Activated naive CD4-positive, alpha-beta T cell treated with anti-CD3 and anti-CD28 coated beads, Interleukin-2, amount 10 ng/mL, durations not matched to agents 7 days and 5 days (primary cell): Measurements from ENCODE around the gene PCOLCE2.

Source experiments
- CTCF ChIA-PET: fragments of 350-600 bp; sonication (Branson Sonifier 250); formaldehyde crosslinking; loops from one replicate; lab custom pipeline; 2021; ENCODE audit warnings: antibody characterized with exemption; lab: Charles Lee
- DNase-seq: peaks from one replicate; pipeline ENCODE4 v3.0.0-alpha.2; 2020
- H3K27ac Mint-ChIP-seq: one replicate; pipeline ENCODE4 v1.8.0; 2021; ENCODE audit warnings: mild to moderate bottlenecking, moderate library complexity, mixed read lengths
- H3K27me3 Mint-ChIP-seq: one replicate; pipeline ENCODE4 v1.8.0; 2021; ENCODE audit warnings: mild to moderate bottlenecking, mixed read lengths
- H3K36me3 Mint-ChIP-seq: one replicate; pipeline ENCODE4 v1.8.0; 2021; ENCODE audit warnings: mixed read lengths
- H3K4me1 Mint-ChIP-seq: one replicate; pipeline ENCODE4 v1.8.0; 2021; ENCODE audit warnings: mixed read lengths
- H3K4me3 Mint-ChIP-seq: one replicate; pipeline ENCODE4 v1.8.0; 2021; ENCODE audit warnings: mild to moderate bottlenecking, moderate library complexity, mixed read lengths
- H3K9me3 Mint-ChIP-seq: one replicate; pipeline ENCODE4 v1.8.0; 2021; ENCODE audit warnings: mixed read lengths

The PCOLCE2 gene

DNA sequence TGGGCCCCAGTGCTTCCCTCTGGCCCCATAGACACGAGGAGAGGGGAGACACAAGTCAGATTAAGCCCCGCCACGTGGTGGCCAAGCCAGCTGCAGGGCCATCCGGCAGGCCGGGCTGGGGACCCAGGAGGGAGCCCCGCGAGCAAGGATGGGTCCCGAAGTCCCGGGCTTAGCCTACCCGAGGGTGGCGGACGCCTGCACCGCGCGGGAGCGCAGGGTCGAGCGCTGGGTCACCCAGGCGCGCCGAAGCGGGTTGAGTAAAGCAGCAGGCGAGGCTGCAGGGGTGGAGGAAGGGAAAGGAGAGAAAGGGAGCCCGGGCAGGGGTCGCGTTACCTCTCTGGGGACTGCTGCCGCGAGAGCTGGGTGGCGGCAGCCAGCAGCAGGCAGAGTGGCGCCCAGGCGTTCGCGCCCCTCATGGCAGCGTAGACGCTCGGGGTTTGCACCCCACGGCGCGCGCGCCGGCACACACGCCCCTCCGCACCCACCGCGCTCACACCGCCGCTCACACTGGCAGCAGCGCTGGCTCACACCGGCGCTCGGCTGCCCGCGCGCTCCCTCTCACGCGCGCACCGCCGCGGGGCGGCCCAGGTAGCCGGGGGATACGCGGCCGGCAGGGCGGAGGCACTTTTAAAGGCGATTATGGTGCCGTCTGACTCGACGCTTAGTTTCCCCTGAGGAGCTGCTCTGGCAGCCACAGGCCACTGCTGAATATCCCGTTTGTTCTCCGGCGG, at the start of gene PCOLCE2:
TSS of gene PCOLCE2 (minus strand) at position 603 of the 731 bp plus-strand sequence. CDS start at position 416, 187 bp downstream.
- Mint-ChIP-seq H3K36me3 (no peaks in the 10 kb centered on the region), H3K27me3 (peaks cover 60% of the 10 kb centered on the region), H3K4me3 (peak within 1 kb of the TSS; percentile 65), H3K9me3 (no peaks in the 10 kb centered on the region), H3K27ac (no peak within 1 kb of the TSS), H3K4me1 (peaks cover 8% of the 10 kb centered on the region)
- peak; percentile 38 for DNase-seq
- CTCF ChIA-PET = no interaction called here

DNA sequence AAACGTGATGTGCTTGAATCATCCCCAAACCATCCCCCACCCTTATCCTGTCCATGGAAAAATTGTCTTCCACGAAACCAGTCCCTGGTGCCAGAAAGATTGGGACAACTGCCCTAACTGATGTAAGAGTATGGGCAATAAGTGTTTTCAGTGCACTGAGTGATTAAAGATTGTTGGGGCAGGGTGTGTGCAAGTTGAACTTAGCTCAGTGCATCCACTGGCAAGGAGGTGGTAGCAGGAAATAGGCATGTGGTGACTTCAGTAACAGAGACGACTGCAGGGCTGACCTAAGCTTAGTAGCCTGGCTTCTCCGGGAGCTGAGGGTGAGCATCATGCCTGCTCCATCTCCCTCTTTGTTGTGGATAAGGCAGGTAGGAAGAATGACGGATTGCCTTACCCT, 47.1 kb upstream of the PCOLCE2 start:
- CTCF ChIA-PET = interaction anchor here (1.2 kb wide), 1 partner anchor 107 kb away, joined by 3 read pairs; no protein-coding TSS in a partner anchor
- Mint-ChIP-seq H3K27ac (no peak overlapping the region), H3K27me3 (peaks cover 9% of the 10 kb centered on the region), H3K4me1 (no peaks in the 10 kb centered on the region), H3K36me3 (no peaks in the 10 kb centered on the region), H3K4me3 (no peak overlapping the region), H3K9me3 (no peaks in the 10 kb centered on the region)
- no peak for DNase-seq

DNA sequence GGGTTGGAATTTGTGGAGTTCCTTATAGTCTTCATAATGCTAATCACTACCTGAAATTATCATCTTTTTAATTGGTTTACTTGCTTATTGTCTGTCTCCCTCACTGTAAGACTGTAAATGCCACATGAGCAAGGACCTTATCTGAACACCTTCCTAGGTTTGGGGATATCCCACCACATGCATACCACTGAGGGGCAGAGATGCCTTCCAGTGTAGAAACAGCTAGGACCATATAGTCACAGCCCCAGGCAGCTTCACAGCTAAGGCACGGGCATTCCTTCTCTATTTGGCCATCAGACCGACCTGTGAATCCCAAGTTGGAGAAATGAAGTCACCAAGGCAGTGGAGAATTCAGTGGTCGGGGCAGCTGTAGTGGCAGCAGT, 46.0 kb upstream of the PCOLCE2 start:
- H3K4me3 Mint-ChIP-seq = no peak overlapping the region
- no peaks in the 10 kb centered on the region for H3K36me3 Mint-ChIP-seq
- no peak overlapping the region for H3K27ac Mint-ChIP-seq
- no peak for DNase-seq
- CTCF ChIA-PET = no interaction called here
- peaks cover 9% of the 10 kb centered on the region for H3K27me3 Mint-ChIP-seq
- no peaks in the 10 kb centered on the region for H3K4me1 Mint-ChIP-seq
- no peaks in the 10 kb centered on the region for H3K9me3 Mint-ChIP-seq

DNA sequence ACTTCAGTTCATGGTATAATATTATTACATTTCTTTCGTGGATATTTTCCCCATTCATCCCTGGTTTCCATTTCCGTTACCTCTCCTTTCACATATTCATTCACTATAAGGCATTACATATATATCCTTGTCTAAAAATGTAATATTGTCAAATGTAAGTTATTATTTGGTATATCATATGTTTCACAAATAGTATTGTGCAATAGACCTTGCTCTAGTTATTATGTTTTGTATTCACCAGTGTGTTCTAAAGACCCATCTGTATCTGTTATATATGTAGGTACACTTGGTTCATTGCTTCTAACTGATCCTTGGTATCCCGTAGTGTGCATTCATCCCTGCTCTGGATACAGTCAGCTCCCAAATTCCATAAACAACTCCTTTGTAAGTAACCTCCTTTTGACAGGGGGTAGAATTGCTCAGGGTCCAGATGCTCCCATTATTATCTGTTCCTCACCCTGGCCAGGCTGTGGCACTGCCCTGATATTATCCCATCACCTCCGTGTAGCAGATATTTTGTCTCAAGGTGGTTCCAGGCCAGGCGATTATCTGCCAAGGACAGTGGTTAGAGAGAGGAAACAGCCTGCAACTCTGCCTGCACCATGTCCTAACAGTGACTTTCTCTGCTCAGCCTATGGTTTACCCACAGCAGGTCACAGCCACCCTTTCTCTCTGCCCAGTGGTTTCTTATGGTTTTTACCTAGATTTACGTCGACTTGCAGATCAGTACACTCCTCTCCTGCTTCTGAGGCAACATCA, 45.4 kb upstream of the PCOLCE2 start:
- Mint-ChIP-seq H3K9me3 (no peaks in the 10 kb centered on the region), H3K27ac (no peak overlapping the region), H3K4me1 (no peaks in the 10 kb centered on the region), H3K27me3 (peaks cover 9% of the 10 kb centered on the region), H3K36me3 (no peaks in the 10 kb centered on the region), H3K4me3 (no peak overlapping the region)
- no peak for DNase-seq
- CTCF ChIA-PET = interaction anchor here (1.0 kb wide), 1 partner anchor 274 kb away, joined by 3 read pairs; no protein-coding TSS in a partner anchor

GRCh38 chr3:142931222-142931621, 42.3 kb upstream of the PCOLCE2 start:
- H3K36me3 Mint-ChIP-seq = no peaks in the 10 kb centered on the region
- peaks cover 19% of the 10 kb centered on the region for H3K27me3 Mint-ChIP-seq
- no peaks in the 10 kb centered on the region for H3K9me3 Mint-ChIP-seq
- peak; percentile 23 for DNase-seq
- no peaks in the 10 kb centered on the region for H3K4me1 Mint-ChIP-seq
- CTCF ChIA-PET = interaction anchor here (0.8 kb wide), 1 partner anchor 8 kb away, joined by 5 read pairs; no protein-coding TSS in a partner anchor
- H3K27ac Mint-ChIP-seq = no peak overlapping the region
- no peak overlapping the region for H3K4me3 Mint-ChIP-seq

DNA sequence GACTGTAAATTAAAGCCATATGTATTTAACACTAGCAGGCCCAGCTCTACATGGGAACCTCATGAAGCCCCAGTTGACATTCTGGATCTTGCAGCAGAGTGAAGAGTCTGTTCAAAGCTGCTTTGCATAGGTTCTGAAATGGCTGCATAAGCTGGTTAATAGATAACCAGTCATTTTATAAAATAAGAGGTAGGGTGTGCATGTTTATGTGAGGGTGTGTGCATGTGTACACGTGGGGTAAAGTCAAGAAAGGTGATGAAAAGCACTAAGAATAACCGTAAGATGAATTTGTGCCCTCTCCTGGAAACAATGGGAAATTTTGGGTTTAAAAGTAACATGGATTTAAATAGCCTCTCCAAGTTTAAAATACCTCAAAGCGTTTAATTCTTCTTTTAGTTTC, 41.6 kb upstream of the PCOLCE2 start:
- Mint-ChIP-seq H3K36me3 (no peaks in the 10 kb centered on the region), H3K9me3 (no peaks in the 10 kb centered on the region), H3K27me3 (peaks cover 22% of the 10 kb centered on the region), H3K27ac (no peak overlapping the region), H3K4me3 (no peak overlapping the region), H3K4me1 (no peaks in the 10 kb centered on the region)
- CTCF ChIA-PET = interaction anchor here (0.8 to 1.0 kb wide), 2 partner anchors 9 to 98 kb away, joined by 3 to 5 read pairs; no protein-coding TSS in a partner anchor
- DNase-seq = no peak

GRCh38 chr3:142929890-142930289, 41.0 kb upstream of the PCOLCE2 start:
- H3K9me3 Mint-ChIP-seq = no peaks in the 10 kb centered on the region
- CTCF ChIA-PET = interaction anchor here (1.0 kb wide), 1 partner anchor 98 kb away, joined by 3 read pairs; no protein-coding TSS in a partner anchor
- H3K4me1 Mint-ChIP-seq = no peaks in the 10 kb centered on the region
- no peaks in the 10 kb centered on the region for H3K36me3 Mint-ChIP-seq
- DNase-seq = no peak
- no peak overlapping the region for H3K27ac Mint-ChIP-seq
- H3K4me3 Mint-ChIP-seq = no peak overlapping the region
- peaks cover 26% of the 10 kb centered on the region for H3K27me3 Mint-ChIP-seq

DNA sequence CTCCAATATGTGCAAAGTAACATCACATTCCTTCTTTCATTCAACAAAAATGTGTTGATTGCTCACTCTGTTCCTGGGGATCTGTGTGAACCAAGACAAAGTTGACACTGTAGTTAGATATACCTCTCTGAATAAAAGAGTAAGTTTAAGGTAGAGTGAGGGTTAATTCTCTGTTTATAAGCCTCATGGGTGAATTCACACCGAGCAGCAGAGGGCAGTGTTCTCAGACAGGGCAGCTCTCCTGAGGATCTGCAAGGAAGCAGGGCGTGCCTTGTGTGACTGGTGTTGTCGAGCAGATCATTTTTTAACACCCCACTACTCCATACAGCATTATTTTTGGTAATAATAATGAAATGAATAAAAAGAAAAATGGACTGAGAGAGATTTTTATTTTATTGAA, 40.2 kb upstream of the PCOLCE2 start:
- no peaks in the 10 kb centered on the region for H3K4me1 Mint-ChIP-seq
- H3K27me3 Mint-ChIP-seq = peaks cover 34% of the 10 kb centered on the region
- CTCF ChIA-PET = interaction anchor here (0.7 to 1.5 kb wide), 4 partner anchors 51 to 66 kb away, joined by 3 to 5 read pairs (median 3); no protein-coding TSS in a partner anchor
- no peak overlapping the region for H3K4me3 Mint-ChIP-seq
- no peaks in the 10 kb centered on the region for H3K9me3 Mint-ChIP-seq
- no peak overlapping the region for H3K27ac Mint-ChIP-seq
- DNase-seq = peak; percentile 62
- H3K36me3 Mint-ChIP-seq = no peaks in the 10 kb centered on the region

GRCh38 chr3:142926368-142926944, 37.6 kb upstream of the PCOLCE2 start:
- Mint-ChIP-seq H3K4me1 (no peaks in the 10 kb centered on the region), H3K4me3 (no peak overlapping the region), H3K9me3 (no peaks in the 10 kb centered on the region), H3K36me3 (no peaks in the 10 kb centered on the region), H3K27ac (no peak overlapping the region), H3K27me3 (peaks cover 37% of the 10 kb centered on the region)
- no peak for DNase-seq
- CTCF ChIA-PET = no interaction called here

DNA sequence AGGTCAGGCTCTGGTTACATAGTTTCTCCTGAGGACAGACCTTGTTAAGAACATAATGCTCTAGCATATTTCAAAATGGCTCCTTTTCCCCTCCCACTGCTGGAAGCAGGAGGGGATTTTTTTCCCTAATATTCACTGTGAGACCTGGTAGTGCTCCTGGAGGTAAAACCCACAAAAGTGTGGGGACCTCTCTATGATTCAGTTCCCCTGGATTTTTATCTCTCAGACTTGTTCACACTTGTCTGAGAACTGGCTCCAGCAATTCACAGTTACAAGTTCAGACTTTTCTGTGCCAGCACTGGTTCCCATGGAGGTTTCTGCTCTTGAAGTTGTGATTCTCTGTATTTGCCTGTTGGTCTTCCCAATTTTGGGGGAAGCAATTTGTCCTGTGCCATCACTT, 36.3 kb upstream of the PCOLCE2 start:
- no peaks in the 10 kb centered on the region for H3K36me3 Mint-ChIP-seq
- CTCF ChIA-PET = interaction anchor here (0.6 kb wide), 1 partner anchor 877 kb away, joined by 4 read pairs; no protein-coding TSS in a partner anchor
- DNase-seq = no peak
- H3K4me3 Mint-ChIP-seq = no peak overlapping the region
- H3K27me3 Mint-ChIP-seq = peaks cover 33% of the 10 kb centered on the region
- H3K9me3 Mint-ChIP-seq = no peaks in the 10 kb centered on the region
- H3K4me1 Mint-ChIP-seq = no peaks in the 10 kb centered on the region
- H3K27ac Mint-ChIP-seq = no peak overlapping the region

GRCh38 chr3:142923694-142924093, 34.8 kb upstream of the PCOLCE2 start:
- Mint-ChIP-seq H3K36me3 (no peaks in the 10 kb centered on the region), H3K9me3 (no peaks in the 10 kb centered on the region), H3K4me3 (no peak overlapping the region), H3K27ac (no peak overlapping the region), H3K27me3 (peaks cover 33% of the 10 kb centered on the region), H3K4me1 (no peaks in the 10 kb centered on the region)
- no peak for DNase-seq
- CTCF ChIA-PET = no interaction called here

GRCh38 chr3:142916605-142917004, 27.7 kb upstream of the PCOLCE2 start:
- no peaks in the 10 kb centered on the region for H3K36me3 Mint-ChIP-seq
- H3K27me3 Mint-ChIP-seq = peaks cover 14% of the 10 kb centered on the region
- no peaks in the 10 kb centered on the region for H3K9me3 Mint-ChIP-seq
- no peaks in the 10 kb centered on the region for H3K4me1 Mint-ChIP-seq
- H3K4me3 Mint-ChIP-seq = no peak overlapping the region
- no peak overlapping the region for H3K27ac Mint-ChIP-seq
- DNase-seq = no peak
- CTCF ChIA-PET = no interaction called here

- no peaks in the 10 kb centered on the region for H3K36me3 Mint-ChIP-seq
- CTCF ChIA-PET = no interaction called here
- no peak overlapping the region for H3K4me3 Mint-ChIP-seq
- H3K4me1 Mint-ChIP-seq = no peaks in the 10 kb centered on the region
- H3K9me3 Mint-ChIP-seq = no peaks in the 10 kb centered on the region
- H3K27ac Mint-ChIP-seq = no peak overlapping the region
- H3K27me3 Mint-ChIP-seq = peaks cover 19% of the 10 kb centered on the region
- DNase-seq = no peak
Observed at GRCh38 chr3:142915636-142916035, 26.8 kb upstream of the PCOLCE2 start.

DNA sequence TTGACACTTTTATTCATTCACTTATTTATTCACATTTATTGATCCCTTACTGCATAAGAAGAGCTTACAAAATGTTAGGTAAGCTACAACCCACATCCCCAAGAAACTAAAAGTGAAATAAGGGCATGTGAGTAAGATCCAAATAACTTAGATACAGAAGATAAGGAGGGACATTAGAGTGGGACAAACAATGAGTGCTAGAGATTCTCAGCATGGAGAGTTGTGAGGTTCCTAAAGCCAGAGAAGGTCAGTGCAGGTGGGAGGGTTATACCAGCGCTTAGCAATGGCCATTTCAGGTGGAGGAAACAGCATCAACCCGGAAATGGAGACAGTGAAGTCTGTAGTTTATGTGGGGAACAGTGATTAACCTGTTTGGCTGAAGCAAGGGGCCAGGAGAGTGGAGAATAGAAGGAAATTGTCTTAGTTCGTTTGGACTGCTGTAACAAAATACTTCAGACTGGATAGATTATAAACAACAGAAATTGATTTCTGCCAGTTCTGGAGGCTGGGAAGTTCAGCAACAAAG, 25.5 kb upstream of the PCOLCE2 start:
- H3K36me3 Mint-ChIP-seq = no peaks in the 10 kb centered on the region

More for the DNA sequence above, 25.5 kb upstream of the PCOLCE2 start:
- no peak for DNase-seq
- peaks cover 27% of the 10 kb centered on the region for H3K27me3 Mint-ChIP-seq
- no peak overlapping the region for H3K27ac Mint-ChIP-seq
- CTCF ChIA-PET = no interaction called here
- no peak overlapping the region for H3K4me3 Mint-ChIP-seq
- no peaks in the 10 kb centered on the region for H3K4me1 Mint-ChIP-seq
- H3K9me3 Mint-ChIP-seq = no peaks in the 10 kb centered on the region
